Measurements from ENCODE around the gene POLR2A.

GRCh38 chr17:7444682-7445618, 39.2 kb upstream of the POLR2A start, which contains the start of gene CHRNB1:
- TF ChIP-seq POLR2A (IDR thresholded peaks at IDR 0.05) = no peak
- no peak for TF ChIP-seq CTCF (IDR thresholded peaks at IDR 0.05)
